ENCODE results near the gene TRMT2A. TPM values are rescaled to one million over a fixed set of nuclear protein-coding genes. Genes with fewer than 3 reads are reported as not detected.

The TRMT2A gene
- total RNA-seq, 1 experiment from 2014 or later, result 66.7 TPM

GRCh38 chr22:20086763-20087162, 30.3 kb downstream of the TRMT2A start:
- in situ Hi-C loops (cut with HindIII; ENCODE audit: low pct_unique_long_range_greater_than_20kb, low sequenced_read_pairs) (no loop called here), intact Hi-C loops (cut with micrococcal nuclease; ENCODE audit: unreplicated experiment) (no loop called here)
- peaks cover 4% of the 10 kb centered on the region for H3K36me3 ChIP-seq (ENCODE audit: control insufficient read depth, insufficient read depth, low read length)
- ChIA-PET CTCF (interaction anchor here (0.7 kb wide), 1 partner anchor 367 kb away, joined by 3 read pairs; no protein-coding TSS in a partner anchor), POLR2A (no interaction called here)
- H3K4me1 ChIP-seq (ENCODE audit: control insufficient read depth, insufficient read depth, low read length), result peaks cover 8% of the 10 kb centered on the region
- no peaks in the 10 kb centered on the region for H3K27me3 ChIP-seq (ENCODE audit: control insufficient read depth, insufficient read depth, low read length)
- no peak overlapping the region for H3K4me3 ChIP-seq (ENCODE audit: low read depth in 2 of 2, low read length in 2 of 2)
- TF ChIP-seq POLR2AphosphoS5 (IDR thresholded peaks at IDR 0.05; ENCODE audit: low read depth, low read length) (no peak), REST (IDR thresholded peaks at IDR 0.05; ENCODE audit: insufficient read depth in 1 of 2, low read depth in 2 of 2, low read length in 1 of 2) (no peak), SIN3A (IDR thresholded peaks at IDR 0.05; ENCODE audit: borderline replicate concordance, insufficient read depth, low read depth, low read length) (no peak), CTCF (IDR thresholded peaks at IDR 0.05) (no peak), TCF7L2 (IDR thresholded peaks at IDR 0.05; ENCODE audit: low read depth, low read length) (no peak)
- no peaks in the 10 kb centered on the region for H3K9me3 ChIP-seq (ENCODE audit: control insufficient read depth, insufficient read depth, low read depth, low read length)
- no peak overlapping the region for H3K27ac ChIP-seq (ENCODE audit: low read length)
- ATAC-seq, result no peak
- BruUV-seq (replicated peaks), result TSS peak; percentile 27
- DNase-seq (ENCODE audit: low read depth, low spot score), result no peak

GRCh38 chr22:20086101-20086599, 30.9 kb downstream of the TRMT2A start:
- peaks cover 11% of the 10 kb centered on the region for H3K4me1 ChIP-seq (ENCODE audit: control insufficient read depth, insufficient read depth, low read length)
- H3K9me3 ChIP-seq (ENCODE audit: control insufficient read depth, insufficient read depth, low read depth, low read length), result no peaks in the 10 kb centered on the region
- no peak for ATAC-seq
- BruUV-seq (replicated peaks), result no TSS peak
- peaks cover 3% of the 10 kb centered on the region for H3K36me3 ChIP-seq (ENCODE audit: control insufficient read depth, insufficient read depth, low read length)
- H3K4me3 ChIP-seq (ENCODE audit: low read depth in 2 of 2, low read length in 2 of 2), result no peak overlapping the region
- TF ChIP-seq CTCF (IDR thresholded peaks at IDR 0.05), result no peak
- no peak for TF ChIP-seq SIN3A (IDR thresholded peaks at IDR 0.05; ENCODE audit: borderline replicate concordance, insufficient read depth, low read depth, low read length)
- no peak for TF ChIP-seq REST (IDR thresholded peaks at IDR 0.05; ENCODE audit: insufficient read depth in 1 of 2, low read depth in 2 of 2, low read length in 1 of 2)
- no peak for TF ChIP-seq POLR2AphosphoS5 (IDR thresholded peaks at IDR 0.05; ENCODE audit: low read depth, low read length)
- no peak for TF ChIP-seq TCF7L2 (IDR thresholded peaks at IDR 0.05; ENCODE audit: low read depth, low read length)
- H3K27me3 ChIP-seq (ENCODE audit: control insufficient read depth, insufficient read depth, low read length), result no peaks in the 10 kb centered on the region
- POLR2A ChIA-PET, result no interaction called here
- no peak overlapping the region for H3K27ac ChIP-seq (ENCODE audit: low read length)
- intact Hi-C loops (cut with micrococcal nuclease; ENCODE audit: unreplicated experiment), result no loop called here
- in situ Hi-C loops (cut with HindIII; ENCODE audit: low pct_unique_long_range_greater_than_20kb, low sequenced_read_pairs), result no loop called here
- no peak for DNase-seq (ENCODE audit: low read depth, low spot score)
- CTCF ChIA-PET, result interaction anchor here (0.7 kb wide), 1 partner anchor 366 kb away, joined by 3 read pairs; no protein-coding TSS in a partner anchor

Data from Panc1 (cell line).